HG03457 (cell line): ENCODE results near the gene MPZ.

Experiments used
- ATAC-seq: cut with Tn5 transposase; IDR thresholded peaks from one replicate; pipeline ENCODE4 v1.9.1; 2021; ENCODE audit warnings: moderate number of reproducible peaks; ENCODE audit not compliant: unreplicated experiment

Gene MPZ

DNA sequence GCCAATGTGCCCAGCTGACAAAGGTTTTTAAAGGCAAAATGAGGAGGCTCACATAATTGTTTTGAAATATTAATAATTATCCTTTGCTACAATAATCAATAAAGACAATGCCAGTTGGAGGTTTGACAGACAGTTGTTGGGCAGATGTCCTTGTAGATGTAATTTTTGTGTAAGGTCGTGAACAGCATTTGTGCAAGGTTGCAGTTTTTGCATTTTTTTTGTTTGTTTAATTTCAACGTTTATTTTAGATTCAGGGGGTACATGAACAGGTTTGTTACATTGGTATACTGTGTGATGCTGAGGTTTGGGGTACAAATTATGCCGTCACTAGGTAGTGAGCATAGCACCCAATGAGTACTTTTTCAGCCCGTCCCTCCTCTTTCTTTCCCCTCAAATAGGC lies 9.3 kb downstream of the MPZ start:
- no peak for ATAC-seq

DNA sequence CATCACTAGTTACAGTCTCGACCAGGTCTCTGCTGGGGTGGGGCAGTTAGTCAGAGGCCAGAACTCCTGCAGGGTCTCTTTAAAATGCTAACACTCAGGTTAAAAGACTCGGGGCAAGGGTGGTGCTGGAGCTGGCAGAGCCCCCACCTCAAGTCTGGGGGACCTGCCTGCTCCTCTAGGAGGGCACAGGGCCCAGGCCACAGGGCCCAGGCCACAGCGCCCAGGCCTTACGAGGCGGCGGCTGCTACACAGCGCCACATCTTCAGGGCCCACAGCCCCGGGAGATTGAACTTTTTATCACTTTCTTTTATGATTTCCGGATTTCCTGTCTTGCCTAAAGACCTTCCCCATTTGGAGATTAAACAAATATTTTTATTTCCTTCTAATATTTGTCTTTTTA lies 10.4 kb downstream of the MPZ start:
- no peak for ATAC-seq

DNA sequence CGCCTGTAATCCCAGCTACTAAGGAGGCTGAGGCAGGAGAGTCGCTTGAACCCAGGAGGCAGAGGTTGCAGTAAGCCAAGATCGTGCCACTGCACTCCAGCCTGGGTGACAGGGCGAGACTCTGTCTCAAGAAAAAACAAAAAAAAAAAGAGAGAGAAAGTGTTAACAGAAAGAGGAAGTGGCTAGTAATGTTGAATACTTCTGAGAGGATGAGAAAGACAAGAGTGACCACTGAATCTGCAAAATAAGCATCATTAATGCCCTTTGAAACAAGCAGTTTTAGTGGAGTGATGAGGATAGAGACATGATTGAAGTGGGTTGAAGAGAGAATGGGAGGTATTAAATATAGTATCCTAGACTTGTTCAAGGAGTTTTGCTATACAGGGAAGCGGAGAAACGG lies 11.7 kb downstream of the MPZ start:
- no peak for ATAC-seq

- no peak for ATAC-seq
Measured at GRCh38 chr1:161297415-161297814, 12.4 kb downstream of the MPZ start.

DNA sequence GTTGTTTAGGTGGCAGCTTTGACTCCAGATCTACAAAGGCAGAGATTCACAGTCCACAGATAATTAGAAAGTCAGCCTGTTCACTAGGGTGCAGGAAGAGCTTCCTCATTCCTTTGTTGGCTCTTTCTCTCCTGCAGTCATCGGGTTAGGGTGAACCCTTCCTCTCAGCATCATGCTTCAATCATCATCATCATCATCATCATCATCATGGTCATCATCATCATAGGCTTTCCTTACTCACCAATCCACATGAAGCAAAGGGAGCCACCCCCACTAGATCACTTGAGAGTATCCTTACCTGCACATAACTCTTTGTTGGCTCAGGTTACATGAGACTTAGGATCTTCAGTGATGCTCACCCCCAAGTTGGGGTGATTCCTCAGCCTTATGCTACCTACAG lies 19.0 kb downstream of the MPZ start:
- ATAC-seq, result no peak

DNA sequence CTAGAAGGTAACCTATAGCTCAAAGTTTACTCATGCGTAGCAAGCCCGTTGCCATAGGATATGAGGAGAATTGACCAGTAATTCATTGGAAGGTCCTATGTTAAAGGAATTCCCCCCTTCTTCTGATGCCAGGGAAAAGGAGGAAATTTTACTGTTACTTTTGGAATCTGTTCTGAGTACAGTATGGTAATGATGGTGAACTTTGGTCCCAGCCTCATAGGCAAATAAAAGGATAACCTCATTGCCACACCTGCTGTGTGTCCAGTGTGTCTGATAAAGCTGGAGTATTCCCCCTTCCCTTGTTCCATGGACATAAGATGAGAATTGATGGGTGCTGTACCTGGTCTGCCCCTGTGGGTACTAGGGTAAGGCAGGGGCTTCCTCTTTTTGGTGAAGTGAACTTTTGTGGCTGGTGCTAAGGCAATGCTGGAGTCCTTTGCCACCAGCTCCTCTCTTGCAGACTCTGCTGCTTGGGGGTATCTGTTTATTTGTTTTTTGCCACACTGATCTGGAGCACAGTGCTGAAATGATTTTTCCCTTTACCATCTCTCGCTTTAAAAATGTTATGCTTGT lies 22.2 kb downstream of the MPZ start:
- ATAC-seq, result no peak

DNA sequence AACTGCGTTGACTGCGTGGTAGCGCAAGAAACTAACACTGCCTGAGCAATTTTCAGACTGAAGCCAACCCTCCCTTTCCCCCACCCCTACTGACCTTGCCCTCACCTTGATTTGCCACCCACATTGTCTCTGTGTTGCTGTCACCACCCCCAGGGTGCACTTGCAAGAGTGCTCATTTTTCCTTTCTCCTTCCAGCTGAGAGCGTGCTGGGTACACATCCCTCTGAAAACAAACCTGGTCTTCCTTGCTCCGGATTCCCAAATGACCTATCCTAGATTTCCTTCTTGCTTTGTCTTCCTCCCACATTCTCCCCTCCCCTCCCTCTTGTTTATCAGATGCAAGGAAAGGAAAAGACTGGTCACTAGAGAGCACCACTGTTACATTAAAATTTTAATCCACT lies 24.2 kb downstream of the MPZ start:
- no peak for ATAC-seq

GRCh38 chr1:161285113-161285512 lies 24.7 kb downstream of the MPZ start:
- no peak for ATAC-seq

- no peak for ATAC-seq
Measured at GRCh38 chr1:161282991-161283390, 26.8 kb downstream of the MPZ start.

DNA sequence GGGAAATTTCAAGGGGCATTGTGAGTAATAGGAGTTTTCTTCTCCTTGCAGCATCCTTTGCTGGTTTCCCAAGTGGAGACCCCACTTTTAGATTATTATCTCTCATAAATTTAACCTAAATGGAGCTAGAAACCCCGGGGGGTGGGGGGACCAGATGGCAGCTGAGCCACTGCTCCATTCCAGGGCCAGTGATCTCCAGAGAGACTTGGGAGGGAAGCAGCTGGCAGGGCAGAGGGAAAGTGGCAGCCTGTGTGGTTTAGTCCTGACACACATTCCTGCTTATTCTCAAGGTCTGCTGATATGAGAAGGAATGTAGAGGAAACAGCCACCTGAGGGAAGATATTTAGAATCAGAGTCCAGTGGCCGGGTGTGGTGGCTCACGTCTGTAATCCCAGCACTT lies 34.9 kb downstream of the MPZ start:
- no peak for ATAC-seq

GRCh38 chr1:161273402-161273801 lies 36.4 kb downstream of the MPZ start:
- ATAC-seq, result no peak

DNA sequence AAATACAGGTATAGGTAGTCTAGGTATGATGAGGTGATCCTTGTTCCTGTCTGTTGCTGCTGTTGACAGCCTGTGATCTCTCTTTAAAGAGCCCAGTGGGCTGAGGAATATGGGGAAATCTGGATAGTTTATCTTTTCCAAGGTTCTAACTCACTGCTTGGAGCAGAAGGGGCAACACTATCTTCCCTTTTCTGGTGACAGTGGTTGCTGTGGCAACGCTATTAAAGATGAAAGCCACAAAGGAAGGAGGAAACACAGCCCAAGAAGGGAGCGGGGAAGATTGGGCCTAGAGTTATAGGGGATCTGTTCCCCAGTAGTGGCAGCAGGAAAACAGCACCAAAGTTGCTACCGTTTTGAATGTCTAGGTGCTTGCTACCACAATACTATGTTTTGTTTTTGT lies 42.4 kb downstream of the MPZ start:
- ATAC-seq, result no peak

DNA sequence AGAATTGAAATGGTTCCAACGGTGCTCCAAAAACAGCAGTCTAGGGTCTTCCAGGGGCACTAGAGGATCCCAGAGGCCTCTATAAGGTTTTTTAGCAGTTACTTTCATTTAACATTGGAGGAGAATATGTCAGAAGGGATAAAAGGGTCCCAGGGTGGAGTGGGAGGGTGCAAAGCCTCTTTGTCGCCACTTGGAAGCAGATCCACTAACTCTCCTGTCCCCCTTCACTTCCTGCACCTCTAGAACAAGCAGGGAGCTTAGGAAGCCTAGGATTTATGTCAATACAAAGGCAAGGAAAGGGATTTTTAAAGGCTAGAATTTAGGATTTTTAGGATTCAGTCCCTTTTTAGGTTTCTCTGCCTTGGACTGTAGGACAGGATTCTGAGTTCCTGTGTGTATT lies 42.9 kb downstream of the MPZ start:
- no peak for ATAC-seq

DNA sequence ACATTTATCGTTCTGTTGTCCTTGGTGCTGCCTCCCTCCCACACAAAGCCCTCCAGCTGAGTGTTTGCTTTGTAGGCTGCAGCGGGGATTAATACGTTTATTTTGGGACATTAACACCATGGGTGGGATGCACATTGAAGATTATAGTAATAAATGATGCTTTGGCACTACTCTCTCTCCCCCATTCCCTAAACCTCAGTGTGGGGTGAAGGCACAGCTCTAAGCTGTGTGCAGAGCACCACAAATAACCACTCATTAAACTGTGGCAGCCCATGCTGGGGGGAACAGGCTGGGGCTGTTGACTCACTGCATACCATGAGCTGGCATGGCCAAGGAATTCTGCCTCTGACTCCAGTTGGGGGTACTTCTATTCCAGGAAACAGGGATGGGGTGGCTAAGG lies 43.6 kb downstream of the MPZ start:
- ATAC-seq, result no peak

- ATAC-seq, result no peak
Measured at GRCh38 chr1:161265305-161265704, 44.5 kb downstream of the MPZ start.

GRCh38 chr1:161261261-161262235 lies 48.2 kb downstream of the MPZ start:
- no peak for ATAC-seq

GRCh38 chr1:161260376-161261260 lies 49.1 kb downstream of the MPZ start:
- no peak for ATAC-seq

DNA sequence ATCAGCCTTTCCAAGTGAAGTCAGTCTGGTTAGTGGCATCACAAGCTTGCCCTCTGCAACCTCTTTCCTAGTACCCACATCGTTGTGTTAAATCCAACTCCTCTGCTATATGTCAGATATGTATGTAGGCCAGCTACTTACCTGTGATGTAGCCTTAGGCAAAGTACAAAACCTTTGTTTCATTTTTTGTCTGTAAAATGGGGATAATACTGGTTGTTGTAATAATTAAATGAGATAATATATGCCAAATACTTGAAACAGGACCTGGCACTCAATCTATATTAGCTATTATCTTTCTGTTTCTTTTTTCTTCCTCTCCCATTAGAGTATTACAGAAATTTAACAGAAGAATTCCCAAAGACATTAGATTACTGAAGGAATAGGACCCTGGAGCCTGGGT lies 50.0 kb downstream of the MPZ start:
- ATAC-seq, result no peak

DNA sequence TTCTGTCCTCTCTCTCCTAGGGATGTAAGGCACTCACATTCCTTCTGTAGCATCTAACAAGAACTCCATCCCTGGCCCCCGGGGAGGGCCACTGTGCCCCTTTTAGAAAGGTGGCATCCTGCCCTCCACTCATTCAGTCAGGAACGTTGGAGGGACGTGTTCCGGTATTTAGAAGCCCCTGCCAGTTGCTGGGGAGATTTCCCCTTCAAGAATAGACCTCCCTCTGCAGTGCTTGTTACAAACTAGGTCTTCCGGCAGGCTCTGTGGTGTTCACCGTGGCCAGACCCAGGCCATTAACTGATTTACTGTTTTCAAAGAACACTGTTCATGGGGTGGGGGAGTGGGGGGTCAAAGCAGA lies 50.4 kb downstream of the MPZ start:
- ATAC-seq, result no peak

- no peak for ATAC-seq
Measured at GRCh38 chr1:161258439-161259344, 51.1 kb downstream of the MPZ start, which contains the start of gene PCP4L1. Gene PCP4L1, plus strand, starts transcription at chr1:161258745. Its CDS starts 230 bp downstream, at chr1:161258975.
